ENCODE results near the gene CDKN2AIPNL. TPM values are rescaled to one million over a fixed set of nuclear protein-coding genes. Genes with fewer than 3 reads are reported as not detected.

Gene CDKN2AIPNL
- total and polyA plus RNA-seq, 2 of the 13 experiments (the other 11 are each of a cell fraction or from before 2014, with no cell fraction given), result 17.4 to 46.5 TPM

DNA sequence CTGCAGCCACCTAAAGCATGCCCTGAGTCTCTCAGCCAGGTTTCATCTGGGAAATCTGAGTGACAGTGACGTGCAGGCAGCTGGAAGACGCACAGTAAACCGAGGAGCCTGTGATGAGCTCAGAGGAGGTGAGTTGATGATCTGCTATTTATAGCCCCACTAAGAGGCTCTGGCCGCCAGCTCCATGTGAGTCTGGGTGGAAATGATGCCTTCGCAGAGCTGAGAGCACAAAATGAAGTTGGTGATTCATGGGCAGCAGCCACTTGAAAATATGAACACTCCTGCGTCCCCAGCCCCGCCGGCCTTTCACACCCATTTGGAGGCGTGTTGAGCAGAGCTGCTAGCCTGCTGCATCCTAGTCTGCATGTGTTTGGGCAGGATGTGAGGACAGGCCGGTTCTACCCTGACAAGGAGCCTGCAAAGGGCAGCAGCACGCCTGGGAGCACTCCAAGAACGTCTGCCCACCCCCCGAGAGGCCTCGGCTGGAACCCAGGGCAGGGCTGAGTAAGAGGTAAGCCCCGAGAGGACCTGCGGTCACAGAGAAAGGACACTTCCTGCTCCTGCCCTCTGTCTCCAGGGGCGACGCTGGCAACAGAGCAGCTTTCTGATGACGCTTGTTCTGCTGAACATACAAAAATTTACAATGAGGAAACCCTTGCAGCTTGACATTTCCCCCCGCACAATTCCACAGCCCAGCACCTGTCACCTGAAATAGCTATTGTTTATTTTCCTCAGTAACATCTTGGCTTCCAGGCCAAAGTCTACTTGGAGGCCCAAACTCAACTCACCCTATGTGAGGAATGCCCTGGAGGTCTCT is 25.1 kb upstream of the CDKN2AIPNL start (continued):
- no peak for TF ChIP-seq PITX1 (CRISPR knock-in tag; IDR thresholded peaks at IDR 0.05)
- TF ChIP-seq ZNF777 (CRISPR knock-in tag; IDR thresholded peaks at IDR 0.05), result no peak
- no peak for TF ChIP-seq THAP9 (CRISPR knock-in tag; IDR thresholded peaks at IDR 0.05; ENCODE audit: borderline replicate concordance)
- no peak for TF ChIP-seq ZNF232 (CRISPR knock-in tag; IDR thresholded peaks at IDR 0.05; ENCODE audit: borderline replicate concordance)
- TF ChIP-seq RFX1 (IDR thresholded peaks at IDR 0.05), result peak; percentile 78
- no peak for TF ChIP-seq ZNF616 (CRISPR knock-in tag; IDR thresholded peaks at IDR 0.05; ENCODE audit: low read depth)
- TF ChIP-seq HMGA1 (CRISPR knock-in tag; conservative IDR thresholded peaks at IDR 0.05), result no peak
- TF ChIP-seq YY1 (IDR thresholded peaks at IDR 0.05; ENCODE audit: insufficient read depth, insufficient replicate concordance, low read depth, low read length), result no peak
- TF ChIP-seq ZIK1 (CRISPR knock-in tag; IDR thresholded peaks at IDR 0.05; ENCODE audit: borderline replicate concordance, low read depth), result no peak
- peak; percentile 41; the same call in 1 of the 2 replicates for TF ChIP-seq NFKB2 (CRISPR knock-in tag; IDR thresholded peaks at IDR 0.05; ENCODE audit: borderline replicate concordance)
- TF ChIP-seq ZNF724P (CRISPR knock-in tag; IDR thresholded peaks at IDR 0.05; ENCODE audit: borderline replicate concordance), result no peak
- TF ChIP-seq, protein P1, sequence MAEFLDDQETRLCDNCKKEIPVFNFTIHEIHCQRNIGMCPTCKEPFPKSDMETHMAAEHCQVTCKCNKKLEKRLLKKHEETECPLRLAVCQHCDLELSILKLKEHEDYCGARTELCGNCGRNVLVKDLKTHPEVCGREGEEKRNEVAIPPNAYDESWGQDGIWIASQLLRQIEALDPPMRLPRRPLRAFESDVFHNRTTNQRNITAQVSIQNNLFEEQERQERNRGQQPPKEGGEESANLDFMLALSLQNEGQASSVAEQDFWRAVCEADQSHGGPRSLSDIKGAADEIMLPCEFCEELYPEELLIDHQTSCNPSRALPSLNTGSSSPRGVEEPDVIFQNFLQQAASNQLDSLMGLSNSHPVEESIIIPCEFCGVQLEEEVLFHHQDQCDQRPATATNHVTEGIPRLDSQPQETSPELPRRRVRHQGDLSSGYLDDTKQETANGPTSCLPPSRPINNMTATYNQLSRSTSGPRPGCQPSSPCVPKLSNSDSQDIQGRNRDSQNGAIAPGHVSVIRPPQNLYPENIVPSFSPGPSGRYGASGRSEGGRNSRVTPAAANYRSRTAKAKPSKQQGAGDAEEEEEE (CRISPR knock-in tag; IDR thresholded peaks at IDR 0.05; ENCODE audit: borderline replicate concordance), result no peak
- TF ChIP-seq IRF2 (CRISPR knock-in tag; IDR thresholded peaks at IDR 0.05), result no peak
- TF ChIP-seq ZMYM3 (CRISPR knock-in tag; IDR thresholded peaks at IDR 0.05), result no peak
- no peak for TF ChIP-seq ATF7-NPFF (CRISPR knock-in tag; IDR thresholded peaks at IDR 0.05; ENCODE audit: low read depth)
- TF ChIP-seq ZNF83 (CRISPR knock-in tag; IDR thresholded peaks at IDR 0.05; ENCODE audit: borderline replicate concordance), result no peak
- no peak for TF ChIP-seq GFI1 (CRISPR knock-in tag; IDR thresholded peaks at IDR 0.05; ENCODE audit: borderline replicate concordance)
- peak; percentile 60 for TF ChIP-seq PHF21A (CRISPR knock-in tag; IDR thresholded peaks at IDR 0.05)
- no peak for TF ChIP-seq SMARCE1 (IDR thresholded peaks at IDR 0.05; ENCODE audit: borderline replicate concordance)
- TF ChIP-seq ZNF75D (CRISPR knock-in tag; IDR thresholded peaks at IDR 0.05; ENCODE audit: borderline replicate concordance), result no peak
- no peak for TF ChIP-seq FOXK2 (IDR thresholded peaks at IDR 0.05)
- TF ChIP-seq REXO4 (CRISPR knock-in tag; IDR thresholded peaks at IDR 0.05; ENCODE audit: borderline replicate concordance), result no peak
- peak; percentile 19; the same call in 1 of the 2 replicates for TF ChIP-seq GATAD1 (CRISPR knock-in tag; IDR thresholded peaks at IDR 0.05)
- TF ChIP-seq, protein P2, sequence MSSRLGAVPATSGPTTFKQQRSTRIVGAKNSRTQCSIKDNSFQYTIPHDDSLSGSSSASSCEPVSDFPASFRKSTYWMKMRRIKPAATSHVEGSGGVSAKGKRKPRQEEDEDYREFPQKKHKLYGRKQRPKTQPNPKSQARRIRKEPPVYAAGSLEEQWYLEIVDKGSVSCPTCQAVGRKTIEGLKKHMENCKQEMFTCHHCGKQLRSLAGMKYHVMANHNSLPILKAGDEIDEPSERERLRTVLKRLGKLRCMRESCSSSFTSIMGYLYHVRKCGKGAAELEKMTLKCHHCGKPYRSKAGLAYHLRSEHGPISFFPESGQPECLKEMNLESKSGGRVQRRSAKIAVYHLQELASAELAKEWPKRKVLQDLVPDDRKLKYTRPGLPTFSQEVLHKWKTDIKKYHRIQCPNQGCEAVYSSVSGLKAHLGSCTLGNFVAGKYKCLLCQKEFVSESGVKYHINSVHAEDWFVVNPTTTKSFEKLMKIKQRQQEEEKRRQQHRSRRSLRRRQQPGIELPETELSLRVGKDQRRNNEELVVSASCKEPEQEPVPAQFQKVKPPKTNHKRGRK (CRISPR knock-in tag; IDR thresholded peaks at IDR 0.05), result no peak
- TF ChIP-seq NCOA2 (CRISPR knock-in tag; IDR thresholded peaks at IDR 0.05), result no peak
- TF ChIP-seq RFX3 (CRISPR knock-in tag; IDR thresholded peaks at IDR 0.05), result peak; percentile 69

Data from HepG2 (cell line).